HG02763 (cell line): ENCODE results near the gene NUP188.
A peak's percentile ranks its signal among the peaks of the same experiment; 100 is the strongest.

Experiments used
- ATAC-seq: cut with Tn5 transposase; IDR thresholded peaks from one replicate; pipeline ENCODE4 v1.9.1; 2021; ENCODE audit warnings: mild to moderate bottlenecking, moderate library complexity; ENCODE audit not compliant: unreplicated experiment

NUP188 gene

GRCh38 chr9:128947527-128948301 is at the start of gene NUP188, which contains the start of gene DOLK:
Gene NUP188, plus strand, starts transcription at chr9:128947699. Its CDS starts 21 bp downstream, at chr9:128947720.
Gene DOLK, minus strand, starts transcription at chr9:128947603. Its CDS starts 300 bp downstream, at chr9:128947303.
- ATAC-seq: peak; percentile 77

- no peak for ATAC-seq
Measured at GRCh38 chr9:128898382-128898781, 49.1 kb upstream of the NUP188 start.

GRCh38 chr9:128898845-128899565 is 48.5 kb upstream of the NUP188 start:
- no peak for ATAC-seq

- ATAC-seq: no peak
Measured at GRCh38 chr9:128899566-128900322, 47.8 kb upstream of the NUP188 start.

- ATAC-seq: no peak
Measured at GRCh38 chr9:128901379-128901778, 46.1 kb upstream of the NUP188 start.

- ATAC-seq: peak; percentile 12
Measured at GRCh38 chr9:128901822-128902221, 45.7 kb upstream of the NUP188 start.

- peak; percentile 77 for ATAC-seq
Measured at GRCh38 chr9:128902351-128903078, 45.0 kb upstream of the NUP188 start.

- no peak for ATAC-seq
Measured at GRCh38 chr9:128903079-128903461, 44.4 kb upstream of the NUP188 start.

- ATAC-seq: no peak
Measured at GRCh38 chr9:128903871-128904620, 43.5 kb upstream of the NUP188 start.

GRCh38 chr9:128905964-128906363 is 41.5 kb upstream of the NUP188 start:
- ATAC-seq: no peak

- ATAC-seq: no peak
Measured at GRCh38 chr9:128906741-128907140, 40.8 kb upstream of the NUP188 start.

GRCh38 chr9:128908372-128908771 is 39.1 kb upstream of the NUP188 start:
- no peak for ATAC-seq

GRCh38 chr9:128909859-128910258 is 37.6 kb upstream of the NUP188 start:
- ATAC-seq: no peak

- no peak for ATAC-seq
Measured at GRCh38 chr9:128910906-128911305, 36.6 kb upstream of the NUP188 start.

- ATAC-seq: no peak
Measured at GRCh38 chr9:128911529-128912035, 35.9 kb upstream of the NUP188 start.

- no peak for ATAC-seq
Measured at GRCh38 chr9:128912270-128912853, 35.1 kb upstream of the NUP188 start.

- ATAC-seq: no peak
Measured at GRCh38 chr9:128913048-128913900, 34.2 kb upstream of the NUP188 start.

GRCh38 chr9:128913995-128914772 is 33.3 kb upstream of the NUP188 start:
- no peak for ATAC-seq
